Large intestine (tissue), 3 donors: ENCODE measurements around the gene SELENOM. TPM values are rescaled to one million over a fixed set of nuclear protein-coding genes. Genes with fewer than 3 reads are reported as not detected.

Experiments used
- DNase-seq, 2 donors: peaks; one replicate each; pipeline versions ENCODE4 v3.0.0 to v3.0.0-alpha.2; 2013
- H3K27ac ChIP-seq: one replicate; pipeline ENCODE4 v1.5.1; 2013; ENCODE audit warnings: low read length
- H3K27me3 ChIP-seq: 2 replicates; pipeline ENCODE4 v1.6.1; 2013; ENCODE audit warnings: low read length; ENCODE audit not compliant: control insufficient read depth, insufficient read depth
- H3K36me3 ChIP-seq: 2 replicates; pipeline ENCODE4 v1.6.1; 2013; ENCODE audit warnings: low read length; ENCODE audit not compliant: control insufficient read depth, insufficient read depth
- H3K4me1 ChIP-seq: one replicate; pipeline ENCODE4 v1.6.1; 2013; ENCODE audit warnings: low read length; ENCODE audit not compliant: control insufficient read depth, insufficient read depth
- H3K4me3 ChIP-seq: one replicate; pipeline ENCODE4 v1.5.1; 2013; ENCODE audit warnings: low read length
- H3K9me3 ChIP-seq: one replicate; pipeline ENCODE4 v1.6.1; 2013; ENCODE audit warnings: mild to moderate bottlenecking, low read depth, low read length, moderate library complexity; ENCODE audit not compliant: control insufficient read depth
- WGBS: methylation state at CpG from one replicate; pipeline ENCODE4 v1.1.5; 2013; ENCODE audit warnings: low lambda C conversion rate; ENCODE audit not compliant: insufficient coverage; 5-methylcytosine and 5-hydroxymethylcytosine counted together
- polyA plus RNA-seq: library from polyadenylated mRNA; unstranded; fragments of 120-200 nt; gene quantifications from one replicate; pipeline ENCODE4 v1.2.1, GENCODE V29; 2013

Gene SELENOM
- polyA plus RNA-seq, 1 donor = 52.7 TPM

DNA sequence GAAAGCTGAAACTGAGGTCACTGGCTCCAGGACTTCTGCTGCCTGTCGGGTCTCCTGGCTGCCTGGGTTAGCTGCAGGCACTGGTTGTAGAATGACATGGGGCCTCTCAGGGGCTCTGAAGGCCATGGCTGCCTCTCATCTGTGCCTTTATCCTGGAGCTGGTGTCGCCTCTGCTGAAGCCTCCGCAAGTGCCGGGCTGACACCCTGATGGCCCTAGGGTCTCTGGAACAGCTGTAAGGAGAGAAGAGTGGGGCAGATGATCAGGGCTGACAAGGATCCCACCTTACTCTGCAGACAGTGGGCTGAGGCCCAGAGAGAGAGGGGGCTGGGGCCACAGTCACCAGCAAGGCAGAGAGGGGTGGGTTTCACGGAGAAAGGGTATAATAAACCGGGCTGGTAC, 28.3 kb upstream of the SELENOM start:
- no peak overlapping the region for H3K27ac ChIP-seq
- no CpG with 5 or more reads among the region's 6 CpGs for WGBS
- no peak for DNase-seq
- no peak overlapping the region for H3K4me3 ChIP-seq
- H3K27me3 ChIP-seq = peaks cover 18% of the 10 kb centered on the region
- H3K36me3 ChIP-seq = peaks cover 5% of the 10 kb centered on the region
- H3K4me1 ChIP-seq = no peaks in the 10 kb centered on the region
- H3K9me3 ChIP-seq = no peaks in the 10 kb centered on the region

DNA sequence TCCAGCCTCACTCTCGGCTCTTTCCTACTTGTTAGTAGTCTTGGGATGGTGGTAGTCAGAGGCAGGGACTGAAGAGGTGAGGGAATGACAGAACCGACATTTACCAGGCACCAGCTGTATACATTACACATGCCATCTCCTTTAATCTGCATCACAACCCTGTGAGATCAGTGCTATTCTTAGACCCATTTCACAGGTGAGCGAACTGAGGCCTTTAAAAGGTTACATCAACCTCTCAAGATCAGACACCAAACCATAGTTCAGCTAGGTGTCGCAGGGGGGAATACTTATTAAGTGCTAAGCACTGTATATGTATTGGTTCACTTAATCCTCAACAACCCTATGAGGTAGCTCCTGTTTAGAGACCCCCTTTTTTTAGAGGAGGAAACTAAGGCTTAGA, 27.3 kb upstream of the SELENOM start:
- no peak for DNase-seq
- Histone ChIP-seq H3K27me3 (peaks cover 7% of the 10 kb centered on the region), H3K9me3 (no peaks in the 10 kb centered on the region), H3K4me3 (no peak overlapping the region), H3K36me3 (peaks cover 5% of the 10 kb centered on the region), H3K4me1 (no peaks in the 10 kb centered on the region), H3K27ac (no peak overlapping the region)
- no CpG with 5 or more reads among the region's 4 CpGs for WGBS

DNA sequence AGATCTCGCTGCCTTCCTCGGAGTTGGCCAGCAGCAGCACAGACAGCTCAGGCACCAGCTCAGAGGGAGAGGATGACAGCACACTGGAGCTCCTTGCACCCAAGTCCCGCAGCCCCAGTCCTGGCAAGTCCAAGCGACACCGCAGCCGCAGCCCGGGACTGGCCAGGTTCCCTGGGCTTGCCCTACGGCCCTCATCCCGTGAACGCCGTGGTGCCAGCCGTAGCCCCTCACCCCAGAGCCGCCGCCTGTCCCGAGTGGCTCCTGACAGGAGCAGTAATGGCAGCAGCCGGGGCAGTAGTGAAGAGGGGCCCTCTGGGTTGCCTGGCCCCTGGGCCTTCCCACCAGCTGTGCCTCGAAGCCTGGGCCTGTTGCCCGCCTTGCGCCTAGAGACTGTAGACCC, 26.5 kb upstream of the SELENOM start:
- no peak for DNase-seq
- no peaks in the 10 kb centered on the region for H3K4me1 ChIP-seq
- H3K27ac ChIP-seq = no peak overlapping the region
- no peaks in the 10 kb centered on the region for H3K9me3 ChIP-seq
- peaks cover 5% of the 10 kb centered on the region for H3K36me3 ChIP-seq
- H3K27me3 ChIP-seq = no peaks in the 10 kb centered on the region
- H3K4me3 ChIP-seq = no peak overlapping the region
- no CpG with 5 or more reads among the region's 19 CpGs for WGBS

DNA sequence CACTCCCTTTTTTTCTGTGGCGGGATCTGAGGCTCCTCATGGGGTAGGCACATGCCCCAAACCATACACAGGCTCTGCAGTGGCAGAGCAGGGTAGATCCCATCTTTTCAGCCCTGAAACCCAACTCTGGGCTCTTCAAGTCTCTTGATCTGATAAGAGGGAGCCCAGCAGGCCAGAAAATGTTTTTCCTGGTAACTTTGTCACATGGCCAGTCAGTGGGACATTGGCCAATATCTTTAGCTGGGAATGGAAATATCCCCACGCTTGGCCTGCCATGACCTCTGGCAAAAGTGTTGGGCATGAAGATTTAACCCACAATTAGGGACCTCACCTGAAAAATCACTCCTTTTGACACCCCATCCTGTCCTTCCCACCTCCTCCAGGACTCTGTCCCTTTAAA, 23.5 kb upstream of the SELENOM start:
- no peak for DNase-seq
- Histone ChIP-seq H3K27me3 (no peaks in the 10 kb centered on the region), H3K36me3 (peaks cover 10% of the 10 kb centered on the region), H3K4me3 (no peak overlapping the region), H3K4me1 (no peaks in the 10 kb centered on the region), H3K27ac (no peak overlapping the region), H3K9me3 (no peaks in the 10 kb centered on the region)
- no CpG with 5 or more reads among the region's 2 CpGs for WGBS

DNA sequence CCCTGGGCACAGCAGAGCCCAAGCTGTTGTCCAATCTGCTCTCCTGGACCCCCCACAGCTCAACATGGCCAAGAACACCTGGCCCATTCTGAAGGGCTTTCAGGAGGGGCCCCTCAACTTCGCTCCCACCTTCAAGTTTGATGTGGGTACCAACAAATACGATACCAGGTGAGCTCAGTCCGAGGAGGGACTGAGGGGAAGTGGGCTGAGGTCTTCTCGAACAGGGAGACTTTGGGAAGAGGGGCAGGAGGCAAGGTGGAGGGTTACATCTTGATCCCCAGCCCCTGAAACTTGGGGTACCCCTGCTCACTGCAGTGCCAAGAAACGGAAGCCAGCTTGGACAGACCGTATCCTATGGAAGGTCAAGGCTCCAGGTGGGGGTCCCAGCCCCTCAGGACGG, 20.8 kb upstream of the SELENOM start:
- DNase-seq = no peak
- no peaks in the 10 kb centered on the region for H3K9me3 ChIP-seq
- no CpG with 5 or more reads among the region's 7 CpGs for WGBS
- peaks cover 5% of the 10 kb centered on the region for H3K36me3 ChIP-seq
- no peak overlapping the region for H3K4me3 ChIP-seq
- no peak overlapping the region for H3K27ac ChIP-seq
- H3K4me1 ChIP-seq = peaks cover 6% of the 10 kb centered on the region
- H3K27me3 ChIP-seq = no peaks in the 10 kb centered on the region

DNA sequence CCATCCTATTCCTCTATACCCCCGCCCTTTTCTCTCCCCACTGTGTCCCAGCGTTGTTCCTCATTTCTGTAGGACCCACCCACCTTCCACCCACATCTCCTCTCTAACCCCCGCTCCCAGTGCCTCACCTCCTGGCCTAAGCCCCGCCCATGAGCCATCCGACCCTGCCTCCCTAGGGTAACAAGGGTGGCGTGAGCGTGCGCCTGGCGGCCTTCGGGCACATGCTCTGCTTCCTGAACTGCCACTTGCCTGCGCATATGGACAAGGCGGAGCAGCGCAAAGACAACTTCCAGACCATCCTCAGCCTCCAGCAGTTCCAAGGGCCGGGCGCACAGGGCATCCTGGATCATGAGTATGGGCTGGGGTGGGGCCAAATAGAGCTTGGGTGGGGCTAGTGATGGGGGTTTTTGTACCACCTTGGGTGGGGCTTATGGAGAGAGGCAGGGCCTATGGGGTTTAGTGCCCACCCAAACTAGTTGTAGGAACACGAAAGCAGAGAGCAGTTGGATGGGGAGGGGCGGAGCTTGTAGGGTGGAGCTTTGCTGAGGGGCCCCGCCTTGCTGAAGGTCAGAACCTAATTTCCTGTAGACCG, 19.9 kb upstream of the SELENOM start:
- Histone ChIP-seq H3K36me3 (peaks cover 5% of the 10 kb centered on the region), H3K27ac (no peak overlapping the region), H3K9me3 (no peaks in the 10 kb centered on the region), H3K4me3 (no peak overlapping the region), H3K27me3 (no peaks in the 10 kb centered on the region), H3K4me1 (peaks cover 10% of the 10 kb centered on the region)
- no CpG with 5 or more reads among the region's 19 CpGs for WGBS
- DNase-seq = no peak

DNA sequence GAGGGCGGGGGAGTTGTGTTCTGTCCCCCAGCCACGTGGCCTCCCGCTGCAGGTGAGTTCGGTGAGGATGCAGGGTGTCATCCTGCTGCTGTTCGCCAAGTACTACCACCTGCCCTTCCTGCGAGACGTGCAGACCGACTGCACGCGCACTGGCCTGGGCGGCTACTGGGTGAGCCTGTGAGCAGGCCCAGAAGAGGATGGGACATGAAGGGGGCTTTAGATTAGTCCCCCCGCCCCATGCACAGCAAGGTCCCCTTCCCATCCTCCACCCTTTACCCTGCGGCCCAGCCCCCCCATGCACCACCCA, 19.5 kb upstream of the SELENOM start:
- H3K36me3 ChIP-seq = peaks cover 5% of the 10 kb centered on the region
- no peak overlapping the region for H3K4me3 ChIP-seq
- H3K27me3 ChIP-seq = no peaks in the 10 kb centered on the region
- no peak overlapping the region for H3K27ac ChIP-seq
- no peak for DNase-seq
- peaks cover 15% of the 10 kb centered on the region for H3K4me1 ChIP-seq
- H3K9me3 ChIP-seq = no peaks in the 10 kb centered on the region
- WGBS = no CpG with 5 or more reads among the region's 13 CpGs

DNA sequence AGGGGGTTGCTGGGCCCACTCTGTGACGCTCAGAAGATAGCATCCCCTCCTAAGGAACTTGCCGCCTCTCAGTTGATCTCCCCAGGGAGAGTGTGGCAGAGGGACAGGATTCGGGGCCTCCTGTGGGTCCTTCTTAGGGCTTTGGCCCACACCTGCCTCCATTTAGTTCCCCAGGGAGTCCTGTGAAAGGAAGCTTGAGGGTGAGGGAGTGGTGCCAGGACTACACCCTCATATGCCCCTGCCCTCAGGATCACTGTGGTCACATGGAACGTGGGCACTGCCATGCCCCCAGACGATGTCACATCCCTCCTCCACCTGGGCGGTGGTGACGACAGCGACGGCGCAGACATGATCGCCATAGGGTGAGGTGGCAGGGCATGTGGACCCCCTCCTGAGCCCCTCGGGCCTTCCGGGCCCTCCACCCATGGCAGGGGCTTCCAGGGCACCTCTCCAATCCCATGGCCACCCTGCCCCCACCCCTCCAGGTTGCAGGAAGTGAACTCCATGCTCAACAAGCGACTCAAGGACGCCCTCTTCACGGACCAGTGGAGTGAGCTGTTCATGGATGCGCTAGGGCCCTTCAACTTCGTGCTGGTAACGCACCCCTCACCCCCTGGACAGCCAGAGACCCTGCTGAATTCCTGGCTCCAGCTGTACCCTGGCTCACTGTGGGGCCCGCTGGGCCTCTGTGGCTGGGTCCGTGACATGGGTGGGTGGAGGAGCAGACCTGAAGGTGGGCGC, 18.9 kb upstream of the SELENOM start:
- no CpG with 5 or more reads among the region's 22 CpGs for WGBS
- Histone ChIP-seq H3K4me1 (peaks cover 20% of the 10 kb centered on the region), H3K27ac (no peak overlapping the region), H3K4me3 (no peak overlapping the region), H3K36me3 (peaks cover 5% of the 10 kb centered on the region), H3K27me3 (no peaks in the 10 kb centered on the region), H3K9me3 (no peaks in the 10 kb centered on the region)
- no peak for DNase-seq

DNA sequence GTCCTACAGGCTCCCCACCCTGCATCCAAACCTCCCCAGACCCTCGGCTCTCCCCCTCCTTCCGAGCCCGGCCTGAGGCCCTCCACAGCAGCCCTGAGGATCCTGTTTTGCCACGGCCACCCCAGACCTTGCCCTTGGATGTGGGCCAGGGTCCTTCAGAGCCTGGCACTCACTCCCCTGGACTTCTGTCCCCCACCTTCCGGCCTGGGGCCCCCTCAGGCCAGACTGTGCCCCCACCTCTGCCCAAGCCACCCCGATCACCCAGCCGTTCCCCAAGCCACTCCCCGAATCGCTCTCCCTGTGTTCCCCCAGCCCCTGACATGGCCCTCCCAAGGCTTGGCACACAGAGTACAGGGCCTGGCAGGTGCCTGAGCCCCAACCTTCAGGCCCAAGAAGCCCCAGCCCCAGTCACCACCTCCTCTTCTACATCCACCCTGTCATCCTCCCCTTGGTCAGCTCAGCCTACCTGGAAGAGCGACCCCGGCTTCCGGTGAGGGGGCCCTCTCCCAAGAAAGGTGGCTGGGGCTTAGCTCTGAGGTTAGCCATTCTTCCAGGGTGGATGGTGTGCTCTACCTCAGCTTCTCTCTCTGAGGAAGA, 18.3 kb upstream of the SELENOM start:
- H3K9me3 ChIP-seq = no peaks in the 10 kb centered on the region
- DNase-seq = no peak
- peaks cover 5% of the 10 kb centered on the region for H3K36me3 ChIP-seq
- H3K4me1 ChIP-seq = peaks cover 22% of the 10 kb centered on the region
- no peaks in the 10 kb centered on the region for H3K27me3 ChIP-seq
- H3K4me3 ChIP-seq = no peak overlapping the region
- H3K27ac ChIP-seq = no peak overlapping the region
- WGBS = no CpG with 5 or more reads among the region's 12 CpGs

DNA sequence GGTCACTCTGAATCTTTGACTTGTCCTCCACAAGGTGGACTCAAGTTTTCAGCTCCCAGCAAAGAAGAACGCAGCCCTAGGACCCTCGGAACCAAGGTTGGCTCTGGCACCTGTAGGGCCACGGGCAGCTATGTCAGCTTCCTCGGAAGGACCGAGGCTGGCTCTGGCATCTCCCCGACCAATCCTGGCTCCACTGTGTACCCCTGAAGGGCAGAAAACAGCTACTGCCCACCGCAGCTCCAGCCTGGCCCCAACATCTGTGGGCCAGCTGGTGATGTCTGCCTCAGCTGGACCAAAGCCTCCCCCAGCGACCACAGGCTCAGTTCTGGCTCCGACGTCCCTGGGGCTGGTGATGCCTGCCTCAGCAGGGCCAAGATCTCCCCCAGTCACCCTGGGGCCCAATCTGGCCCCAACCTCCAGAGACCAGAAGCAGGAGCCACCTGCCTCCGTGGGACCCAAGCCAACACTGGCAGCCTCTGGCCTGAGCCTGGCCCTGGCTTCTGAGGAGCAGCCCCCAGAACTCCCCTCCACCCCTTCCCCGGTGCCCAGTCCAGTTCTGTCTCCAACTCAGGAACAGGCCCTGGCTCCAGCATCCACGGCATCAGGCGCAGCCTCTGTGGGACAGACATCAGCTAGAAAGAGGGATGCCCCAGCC, 17.6 kb upstream of the SELENOM start:
- DNase-seq = no peak
- Histone ChIP-seq H3K36me3 (peaks cover 5% of the 10 kb centered on the region), H3K4me1 (peaks cover 22% of the 10 kb centered on the region), H3K4me3 (no peak overlapping the region), H3K27ac (no peak overlapping the region), H3K9me3 (no peaks in the 10 kb centered on the region), H3K27me3 (no peaks in the 10 kb centered on the region)
- WGBS = no CpG with 5 or more reads among the region's 14 CpGs
